Endothelial cell (in vitro differentiated cells): ENCODE data around the gene TBL1X. TPM values are rescaled to one million over a fixed set of nuclear protein-coding genes. Genes with fewer than 3 reads are reported as not detected.
"Not testable (repeated sequence)": the region's sequence is repeated elsewhere in the genome, so short reads cannot be mapped to it uniquely, and the experiment has no call there.

Experiments
- DNase-seq: peaks from one replicate; pipeline ENCODE4 v3.0.0; 2021; ENCODE audit warnings: low spot score
- H3K27ac Mint-ChIP-seq: one replicate; pipeline ENCODE4 v1.8.0; 2021; ENCODE audit warnings: mixed read lengths, inconsistent platforms; ENCODE audit not compliant: unreplicated experiment
- H3K27me3 Mint-ChIP-seq: one replicate; pipeline ENCODE4 v1.8.0; 2021; ENCODE audit warnings: mild to moderate bottlenecking, moderate library complexity, mixed read lengths, inconsistent platforms; ENCODE audit not compliant: unreplicated experiment
- H3K36me3 Mint-ChIP-seq: one replicate; pipeline ENCODE4 v1.8.0; 2021; ENCODE audit warnings: mild to moderate bottlenecking, low read depth, mixed read lengths, inconsistent platforms; ENCODE audit not compliant: unreplicated experiment
- H3K4me1 Mint-ChIP-seq: one replicate; pipeline ENCODE4 v1.8.0; 2021; ENCODE audit warnings: mild to moderate bottlenecking, mixed read lengths, inconsistent platforms; ENCODE audit not compliant: unreplicated experiment
- H3K4me3 Mint-ChIP-seq: one replicate; pipeline ENCODE4 v1.8.0; 2021; ENCODE audit warnings: mild to moderate bottlenecking, mixed read lengths, inconsistent platforms; ENCODE audit not compliant: unreplicated experiment
- H3K9me3 Mint-ChIP-seq: one replicate; pipeline ENCODE4 v1.8.0; 2021; ENCODE audit warnings: mixed read lengths, inconsistent platforms; ENCODE audit not compliant: unreplicated experiment
- CTCF ChIP-seq: fragments of 200-600 bp; sonication (generic); IDR thresholded peaks from one replicate; pipeline ENCODE4 v1.5.0; 2021; ENCODE audit warnings: antibody characterized with exemption; ENCODE audit not compliant: unreplicated experiment
- total RNA-seq: library from RNA; stranded (reverse); fragmentation: NEBNext Ultra II Directional; extraction: Animal tissue kit (Norgen Biotek cat#: 25700); gene quantifications from one replicate; pipeline ENCODE4 v1.2.1, GENCODE V29; 2021; ENCODE audit not compliant: unreplicated experiment

Gene TBL1X
- total RNA-seq, 1 donor from 2014 or later, result 19.4 TPM

GRCh38 chrX:9447906-9448305, 17.0 kb upstream of the TBL1X start:
- peaks cover 8% of the 10 kb centered on the region for H3K4me1 Mint-ChIP-seq
- H3K4me3 Mint-ChIP-seq, result no peak overlapping the region
- no peak for TF ChIP-seq CTCF
- DNase-seq, result no peak
- no peak overlapping the region for H3K27ac Mint-ChIP-seq
- H3K27me3 Mint-ChIP-seq, result no peaks in the 10 kb centered on the region
- no peaks in the 10 kb centered on the region for H3K36me3 Mint-ChIP-seq
- H3K9me3 Mint-ChIP-seq, result no peaks in the 10 kb centered on the region

GRCh38 chrX:9456250-9457074, 8.4 kb upstream of the TBL1X start:
- no peaks in the 10 kb centered on the region for H3K27me3 Mint-ChIP-seq
- H3K4me1 Mint-ChIP-seq, result no peaks in the 10 kb centered on the region
- H3K9me3 Mint-ChIP-seq, result no peaks in the 10 kb centered on the region
- no peaks in the 10 kb centered on the region for H3K36me3 Mint-ChIP-seq
- no peak for DNase-seq
- no peak for TF ChIP-seq CTCF
- H3K27ac Mint-ChIP-seq, result no peak overlapping the region
- H3K4me3 Mint-ChIP-seq, result no peak overlapping the region

GRCh38 chrX:9458034-9458433, 6.8 kb upstream of the TBL1X start:
- H3K4me1 Mint-ChIP-seq, H3K27ac Mint-ChIP-seq, H3K4me3 Mint-ChIP-seq, H3K27me3 Mint-ChIP-seq, H3K36me3 Mint-ChIP-seq, DNase-seq, H3K9me3 Mint-ChIP-seq: not testable (repeated sequence)

GRCh38 chrX:9458516-9459078, 6.3 kb upstream of the TBL1X start:
- Mint-ChIP-seq H3K36me3 (no peaks in the 10 kb centered on the region), H3K27me3 (no peaks in the 10 kb centered on the region), H3K27ac (no peak overlapping the region), H3K9me3 (no peaks in the 10 kb centered on the region), H3K4me3 (no peak overlapping the region), H3K4me1 (peaks cover 7% of the 10 kb centered on the region)
- TF ChIP-seq CTCF, result no peak
- DNase-seq, result no peak

- no peak for TF ChIP-seq CTCF
Measured at GRCh38 chrX:9459186-9459748, 5.6 kb upstream of the TBL1X start.

More at GRCh38 chrX:9459186-9459748, 5.6 kb upstream of the TBL1X start:
- no peak for DNase-seq
- no peaks in the 10 kb centered on the region for H3K9me3 Mint-ChIP-seq
- H3K27me3 Mint-ChIP-seq, result no peaks in the 10 kb centered on the region
- no peak overlapping the region for H3K27ac Mint-ChIP-seq
- no peaks in the 10 kb centered on the region for H3K36me3 Mint-ChIP-seq
- peaks cover 7% of the 10 kb centered on the region for H3K4me1 Mint-ChIP-seq
- no peak overlapping the region for H3K4me3 Mint-ChIP-seq
